Naive thymus-derived CD4-positive, alpha-beta T cell (primary cell): Measurements from ENCODE around the gene ANKRA2. TPM values are rescaled to one million over a fixed set of nuclear protein-coding genes. Genes with fewer than 3 reads are reported as not detected.

Experiments used
- ATAC-seq: fragments of 150-1000 bp; cut with Tn5 transposase; 2 replicates; pipeline ENCODE4 v1.10.0; 2021; ENCODE audit warnings: mild to moderate bottlenecking, moderate library complexity
- CTCF ChIA-PET: fragments of 350-600 bp; sonication (Branson Sonifier 250); formaldehyde crosslinking; loops from one replicate; lab custom pipeline; 2021; ENCODE audit warnings: antibody characterized with exemption; lab: Charles Lee
- POLR2A ChIA-PET: fragments of 350-600 bp; sonication (Branson Sonifier 250); formaldehyde crosslinking; loops from one replicate; lab custom pipeline; 2021; ENCODE audit warnings: antibody characterized with exemption, inconsistent platforms; lab: Charles Lee
- DNase-seq, 9 donors: peaks; one replicate each; pipeline versions ENCODE4 v3.0.0 to v3.0.0-alpha.2; 2020 to 2022; ENCODE audit warnings: mixed read lengths in 1 of 9
- H3K27ac ChIP-seq: one replicate; pipeline ENCODE4 v1.7.0; 2013; ENCODE audit warnings: mild to moderate bottlenecking, low read depth, low read length, moderate library complexity
- H3K27me3 ChIP-seq, 2 donors: one replicate each; pipeline ENCODE4 v1.7.0; 2013; ENCODE audit warnings: low read length in 2 of 2, mild to moderate bottlenecking in 2 of 2, moderate library complexity in 2 of 2; ENCODE audit not compliant: control insufficient read depth in 2 of 2, insufficient read depth in 2 of 2
- H3K36me3 ChIP-seq, 3 experiments: 1 replicate in 2 of 3; 2 replicates in 1 of 3; pipeline ENCODE4 v1.7.0; 2013; ENCODE audit warnings: low read length in 3 of 3, mild to moderate bottlenecking in 3 of 3, moderate library complexity in 1 of 3; ENCODE audit not compliant: insufficient read depth in 3 of 3, control insufficient read depth in 2 of 3
- H3K4me1 ChIP-seq, 2 donors: one replicate each; pipeline ENCODE4 v1.7.0; 2013; ENCODE audit warnings: low read length in 2 of 2, mild to moderate bottlenecking in 2 of 2, moderate library complexity in 1 of 2; ENCODE audit not compliant: control insufficient read depth in 2 of 2, insufficient read depth in 2 of 2
- H3K4me3 ChIP-seq: 2 replicates; pipeline ENCODE4 v1.7.0; 2013; ENCODE audit warnings: mild to moderate bottlenecking, low read length
- H3K9me3 ChIP-seq, 3 experiments: 1 replicate in 2 of 3; 2 replicates in 1 of 3; pipeline ENCODE4 v1.7.0; 2013; ENCODE audit warnings: low read length in 3 of 3; ENCODE audit not compliant: control insufficient read depth in 2 of 3
- H3K27ac Mint-ChIP-seq, 9 donors: one replicate each; pipeline ENCODE4 v1.8.0; 2020 to 2022; ENCODE audit warnings: mixed read lengths in 9 of 9, mild to moderate bottlenecking in 8 of 9, moderate library complexity in 5 of 9, inconsistent platforms in 2 of 9
- H3K27me3 Mint-ChIP-seq, 5 donors: one replicate each; pipeline ENCODE4 v1.8.0; 2021 to 2022; ENCODE audit warnings: mixed read lengths in 5 of 5, mild to moderate bottlenecking in 1 of 5
- H3K36me3 Mint-ChIP-seq, 5 donors: one replicate each; pipeline ENCODE4 v1.8.0; 2020 to 2022; ENCODE audit warnings: mixed read lengths in 5 of 5, mild to moderate bottlenecking in 3 of 5, inconsistent platforms in 1 of 5
- H3K4me1 Mint-ChIP-seq, 7 donors: one replicate each; pipeline ENCODE4 v1.8.0; 2020 to 2022; ENCODE audit warnings: mixed read lengths in 7 of 7, mild to moderate bottlenecking in 3 of 7, inconsistent platforms in 1 of 7
- H3K4me3 Mint-ChIP-seq, 10 donors: one replicate each; pipeline ENCODE4 v1.8.0; 2020 to 2022; ENCODE audit warnings: mild to moderate bottlenecking in 10 of 10, mixed read lengths in 10 of 10, moderate library complexity in 6 of 10, inconsistent platforms in 2 of 10
- H3K9me3 Mint-ChIP-seq, 11 donors: one replicate each; pipeline ENCODE4 v1.8.0; 2020 to 2022; ENCODE audit warnings: mixed read lengths in 11 of 11, mild to moderate bottlenecking in 4 of 11, inconsistent platforms in 1 of 11, moderate library complexity in 1 of 11
- intact Hi-C, 2 donors: fragments of 100-400 bp; cut with micrococcal nuclease; formaldehyde crosslinking; loops; one replicate each; pipeline ENCODE4 v1.15.1; 2023
- polyA plus RNA-seq, 2 donors: library from polyadenylated mRNA; unstranded; fragments of 300-500 nt; fragmentation: Illumina TruSeq; gene quantifications; one replicate each; pipeline ENCODE4 v1.2.3, GENCODE V29; 2021
- total RNA-seq, 6 experiments: library from RNA in 5 of 6; stranded (reverse) in 5 of 6; gene quantifications; 1 replicate in 5 of 6; 2 replicates in 1 of 6; pipeline ENCODE4 v1.2.3 and lab custom pipeline; 2021 to 2026

ANKRA2 gene
- total and polyA plus RNA-seq, 7 experiments from 2014 or later: 19.6 to 57.8 (median 31.2) TPM

- Mint-ChIP-seq H3K4me3 (no peak overlapping the region), H3K9me3 (no peaks in the 10 kb centered on the region), H3K27ac (no peak overlapping the region), H3K36me3 (peaks cover 8 to 36% (median 20%) of the 10 kb centered on the region in 5 donors), H3K27me3 (no peaks in the 10 kb centered on the region), H3K4me1 (peaks cover 9 to 30% (median 24%) of the 10 kb centered on the region in 7 donors)
- H3K9me3 ChIP-seq: no peaks in the 10 kb centered on the region
- POLR2A ChIA-PET: interaction anchor here (1.2 kb wide), 1 partner anchor 60 kb away, joined by 4 read pairs; no protein-coding TSS in a partner anchor
- H3K27ac ChIP-seq: no peak overlapping the region
- H3K36me3 ChIP-seq: peaks cover 8 to 43% (median 10%) of the 10 kb centered on the region in 3 experiments
- CTCF ChIA-PET: no interaction called here
- peaks cover 0 to 5% of the 10 kb centered on the region in 2 donors for H3K4me1 ChIP-seq
- DNase-seq: no peak
- ATAC-seq: no peak
- H3K27me3 ChIP-seq: no peaks in the 10 kb centered on the region
- intact Hi-C loops: no loop called here
- H3K4me3 ChIP-seq: no peak overlapping the region
Observed at GRCh38 chr5:73558950-73559349, 6.5 kb downstream of the ANKRA2 start.

- no peak overlapping the region for H3K4me3 Mint-ChIP-seq
Observed at GRCh38 chr5:73552642-73553041, 12.8 kb downstream of the ANKRA2 start.

GRCh38 chr5:73550016-73550415 lies 15.4 kb downstream of the ANKRA2 start:
- H3K27me3 Mint-ChIP-seq: peaks cover 4 to 10% (median 5%) of the 10 kb centered on the region in 5 donors
- Histone ChIP-seq H3K4me1 (no peaks in the 10 kb centered on the region), H3K27ac (no peak overlapping the region), H3K27me3 (no peaks in the 10 kb centered on the region), H3K4me3 (no peak overlapping the region), H3K36me3 (peaks cover 0 to 23% (median 0%) of the 10 kb centered on the region in 3 experiments), H3K9me3 (no peaks in the 10 kb centered on the region)
- ChIA-PET CTCF (no interaction called here), POLR2A (no interaction called here)
- no peak overlapping the region for H3K4me3 Mint-ChIP-seq
- ATAC-seq (no peak), DNase-seq (no peak)
- H3K9me3 Mint-ChIP-seq: no peaks in the 10 kb centered on the region
- intact Hi-C loops: no loop called here
- H3K4me1 Mint-ChIP-seq: no peaks in the 10 kb centered on the region
- H3K27ac Mint-ChIP-seq: no peak overlapping the region
- peaks cover 1 to 23% (median 3%) of the 10 kb centered on the region in 5 donors for H3K36me3 Mint-ChIP-seq

More at GRCh38 chr5:73552642-73553041, 12.8 kb downstream of the ANKRA2 start:
- Mint-ChIP-seq H3K4me1 (no peaks in the 10 kb centered on the region), H3K9me3 (no peaks in the 10 kb centered on the region), H3K27me3 (peaks cover 0 to 8% (median 0%) of the 10 kb centered on the region in 5 donors), H3K27ac (no peak overlapping the region), H3K36me3 (peaks cover 4 to 34% (median 6%) of the 10 kb centered on the region in 5 donors)
- H3K4me3 ChIP-seq: no peak overlapping the region
- H3K4me1 ChIP-seq: no peaks in the 10 kb centered on the region
- H3K27ac ChIP-seq: no peak overlapping the region
- intact Hi-C loops: no loop called here
- POLR2A ChIA-PET: no interaction called here
- ATAC-seq (no peak), DNase-seq (no peak)
- no peaks in the 10 kb centered on the region for H3K27me3 ChIP-seq
- CTCF ChIA-PET: no interaction called here
- H3K9me3 ChIP-seq: no peaks in the 10 kb centered on the region
- peaks cover 0 to 34% (median 6%) of the 10 kb centered on the region in 3 experiments for H3K36me3 ChIP-seq

GRCh38 chr5:73545403-73545779 lies 20.0 kb downstream of the ANKRA2 start:
- Histone ChIP-seq H3K27me3 (no peaks in the 10 kb centered on the region), H3K4me3 (no peak overlapping the region), H3K4me1 (no peaks in the 10 kb centered on the region), H3K36me3 (no peaks in the 10 kb centered on the region), H3K27ac (no peak overlapping the region), H3K9me3 (no peaks in the 10 kb centered on the region)
- peaks cover 0 to 1% (median 0%) of the 10 kb centered on the region in 11 donors for H3K9me3 Mint-ChIP-seq
- ATAC-seq (no peak), DNase-seq (no peak)
- POLR2A ChIA-PET: no interaction called here
- peaks cover 0 to 12% (median 0%) of the 10 kb centered on the region in 7 donors for H3K4me1 Mint-ChIP-seq
- intact Hi-C loops: no loop called here
- H3K4me3 Mint-ChIP-seq: no peak overlapping the region
- H3K27ac Mint-ChIP-seq: no peak overlapping the region
- H3K36me3 Mint-ChIP-seq: peaks cover 0 to 1% (median 0%) of the 10 kb centered on the region in 5 donors
- peaks cover 10 to 26% (median 19%) of the 10 kb centered on the region in 5 donors for H3K27me3 Mint-ChIP-seq
- CTCF ChIA-PET: no interaction called here

- H3K36me3 Mint-ChIP-seq: no peaks in the 10 kb centered on the region
- H3K36me3 ChIP-seq: no peaks in the 10 kb centered on the region
Observed at GRCh38 chr5:73544429-73545402, 20.7 kb downstream of the ANKRA2 start.

GRCh38 chr5:73542020-73542419 lies 23.4 kb downstream of the ANKRA2 start:
- no peaks in the 10 kb centered on the region for H3K4me1 ChIP-seq
- CTCF ChIA-PET: no interaction called here
- H3K27ac Mint-ChIP-seq: no peak overlapping the region
- H3K36me3 Mint-ChIP-seq: no peaks in the 10 kb centered on the region
- no peak overlapping the region for H3K4me3 Mint-ChIP-seq
- POLR2A ChIA-PET: no interaction called here
- H3K27ac ChIP-seq: no peak overlapping the region
- H3K4me1 Mint-ChIP-seq: peaks cover 0 to 12% (median 0%) of the 10 kb centered on the region in 7 donors
- DNase-seq: no peak
- H3K4me3 ChIP-seq: no peak overlapping the region
- no peak for ATAC-seq
- H3K27me3 ChIP-seq: no peaks in the 10 kb centered on the region
- no peaks in the 10 kb centered on the region for H3K9me3 ChIP-seq
- peaks cover 0 to 1% (median 0%) of the 10 kb centered on the region in 11 donors for H3K9me3 Mint-ChIP-seq
- intact Hi-C loops: no loop called here
- H3K36me3 ChIP-seq: no peaks in the 10 kb centered on the region
- peaks cover 3 to 33% (median 26%) of the 10 kb centered on the region in 5 donors for H3K27me3 Mint-ChIP-seq

More at GRCh38 chr5:73544429-73545402, 20.7 kb downstream of the ANKRA2 start:
- H3K27me3 Mint-ChIP-seq: peaks cover 7 to 32% (median 25%) of the 10 kb centered on the region in 5 donors
- CTCF ChIA-PET: interaction anchor here (0.7 to 1.0 kb wide), 3 partner anchors 13 to 463 kb away, joined by 3 read pairs; no protein-coding TSS in a partner anchor
- H3K27me3 ChIP-seq: no peaks in the 10 kb centered on the region
- H3K4me3 Mint-ChIP-seq: no peak overlapping the region
- intact Hi-C loops: no loop called here
- no peak overlapping the region for H3K27ac ChIP-seq
- H3K9me3 ChIP-seq: no peaks in the 10 kb centered on the region
- H3K4me1 ChIP-seq: no peaks in the 10 kb centered on the region
- no peak overlapping the region for H3K27ac Mint-ChIP-seq
- ATAC-seq (no peak), DNase-seq (no peak)
- POLR2A ChIA-PET: no interaction called here
- H3K4me1 Mint-ChIP-seq: peaks cover 0 to 12% (median 0%) of the 10 kb centered on the region in 7 donors
- peaks cover 0 to 1% (median 0%) of the 10 kb centered on the region in 11 donors for H3K9me3 Mint-ChIP-seq
- no peak overlapping the region for H3K4me3 ChIP-seq
